ENCODE measurements around the gene AMFR. TPM values are rescaled to one million over a fixed set of nuclear protein-coding genes. Genes with fewer than 3 reads are reported as not detected.

The AMFR gene
- total and polyA plus RNA-seq, 2 of the 13 experiments (the other 11 are each of a cell fraction or from before 2014, with no cell fraction given), result 52.9 to 108 TPM

- TF ChIP-seq, protein P1, sequence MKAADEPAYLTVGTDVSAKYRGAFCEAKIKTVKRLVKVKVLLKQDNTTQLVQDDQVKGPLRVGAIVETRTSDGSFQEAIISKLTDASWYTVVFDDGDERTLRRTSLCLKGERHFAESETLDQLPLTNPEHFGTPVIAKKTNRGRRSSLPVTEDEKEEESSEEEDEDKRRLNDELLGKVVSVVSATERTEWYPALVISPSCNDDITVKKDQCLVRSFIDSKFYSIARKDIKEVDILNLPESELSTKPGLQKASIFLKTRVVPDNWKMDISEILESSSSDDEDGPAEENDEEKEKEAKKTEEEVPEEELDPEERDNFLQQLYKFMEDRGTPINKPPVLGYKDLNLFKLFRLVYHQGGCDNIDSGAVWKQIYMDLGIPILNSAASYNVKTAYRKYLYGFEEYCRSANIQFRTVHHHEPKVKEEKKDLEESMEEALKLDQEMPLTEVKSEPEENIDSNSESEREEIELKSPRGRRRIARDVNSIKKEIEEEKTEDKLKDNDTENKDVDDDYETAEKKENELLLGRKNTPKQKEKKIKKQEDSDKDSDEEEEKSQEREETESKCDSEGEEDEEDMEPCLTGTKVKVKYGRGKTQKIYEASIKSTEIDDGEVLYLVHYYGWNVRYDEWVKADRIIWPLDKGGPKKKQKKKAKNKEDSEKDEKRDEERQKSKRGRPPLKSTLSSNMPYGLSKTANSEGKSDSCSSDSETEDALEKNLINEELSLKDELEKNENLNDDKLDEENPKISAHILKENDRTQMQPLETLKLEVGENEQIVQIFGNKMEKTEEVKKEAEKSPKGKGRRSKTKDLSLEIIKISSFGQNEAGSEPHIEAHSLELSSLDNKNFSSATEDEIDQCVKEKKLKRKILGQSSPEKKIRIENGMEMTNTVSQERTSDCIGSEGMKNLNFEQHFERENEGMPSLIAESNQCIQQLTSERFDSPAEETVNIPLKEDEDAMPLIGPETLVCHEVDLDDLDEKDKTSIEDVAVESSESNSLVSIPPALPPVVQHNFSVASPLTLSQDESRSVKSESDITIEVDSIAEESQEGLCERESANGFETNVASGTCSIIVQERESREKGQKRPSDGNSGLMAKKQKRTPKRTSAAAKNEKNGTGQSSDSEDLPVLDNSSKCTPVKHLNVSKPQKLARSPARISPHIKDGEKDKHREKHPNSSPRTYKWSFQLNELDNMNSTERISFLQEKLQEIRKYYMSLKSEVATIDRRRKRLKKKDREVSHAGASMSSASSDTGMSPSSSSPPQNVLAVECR (CRISPR knock-in tag; IDR thresholded peaks at IDR 0.05; ENCODE audit: borderline replicate concordance), result peak; percentile 42
- TF ChIP-seq EHMT2 (IDR thresholded peaks at IDR 0.05; ENCODE audit: borderline replicate concordance, low read depth, low read length), result no peak
- no peak for TF ChIP-seq RELA (CRISPR knock-in tag; IDR thresholded peaks at IDR 0.05)
- TF ChIP-seq ZNF781 (CRISPR knock-in tag; IDR thresholded peaks at IDR 0.05; ENCODE audit: borderline replicate concordance, not compliant biosample characterization), result no peak
- TF ChIP-seq THAP7 (CRISPR knock-in tag; IDR thresholded peaks at IDR 0.05), result no peak
- no peak for TF ChIP-seq KDM1A (CRISPR knock-in tag; IDR thresholded peaks at IDR 0.05)
- TF ChIP-seq, protein P2, sequence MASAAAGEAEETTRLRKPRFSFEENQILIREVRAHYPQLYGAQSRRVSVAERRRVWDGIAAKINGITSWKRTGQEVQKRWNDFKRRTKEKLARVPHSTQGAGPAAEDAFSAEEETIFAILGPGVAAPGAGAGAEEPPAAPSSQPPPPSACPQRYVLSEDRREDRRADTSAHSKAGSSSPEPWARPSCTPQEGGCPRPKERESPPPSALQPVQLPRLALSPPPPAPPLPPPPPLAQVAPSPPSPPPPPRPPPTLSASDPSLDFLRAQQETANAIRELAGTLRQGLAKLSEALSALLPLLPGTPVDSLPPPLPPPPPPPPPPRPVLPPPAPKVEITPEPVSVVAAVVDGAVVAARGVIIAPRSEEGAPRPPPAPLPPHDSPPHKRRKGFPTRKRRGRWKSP (CRISPR knock-in tag; IDR thresholded peaks at IDR 0.05), result no peak
- TF ChIP-seq ZNF674 (CRISPR knock-in tag; IDR thresholded peaks at IDR 0.05; ENCODE audit: low read depth), result 0 out of 2 replicates have a peak, but pooled peaks have one; percentile 45
- peak; percentile 15; the same call in 1 of the 2 replicates for TF ChIP-seq ZSCAN25 (CRISPR knock-in tag; IDR thresholded peaks at IDR 0.05)
- TF ChIP-seq, protein P3, sequence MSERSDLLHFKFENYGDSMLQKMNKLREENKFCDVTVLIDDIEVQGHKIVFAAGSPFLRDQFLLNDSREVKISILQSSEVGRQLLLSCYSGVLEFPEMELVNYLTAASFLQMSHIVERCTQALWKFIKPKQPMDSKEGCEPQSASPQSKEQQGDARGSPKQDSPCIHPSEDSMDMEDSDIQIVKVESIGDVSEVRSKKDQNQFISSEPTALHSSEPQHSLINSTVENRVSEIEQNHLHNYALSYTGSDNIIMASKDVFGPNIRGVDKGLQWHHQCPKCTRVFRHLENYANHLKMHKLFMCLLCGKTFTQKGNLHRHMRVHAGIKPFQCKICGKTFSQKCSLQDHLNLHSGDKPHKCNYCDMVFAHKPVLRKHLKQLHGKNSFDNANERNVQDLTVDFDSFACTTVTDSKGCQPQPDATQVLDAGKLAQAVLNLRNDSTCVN (CRISPR knock-in tag; IDR thresholded peaks at IDR 0.05; ENCODE audit: borderline replicate concordance), result no peak
- no peak for TF ChIP-seq NCOA2 (CRISPR knock-in tag; IDR thresholded peaks at IDR 0.05)
- TF ChIP-seq HDAC2 (CRISPR knock-in tag; IDR thresholded peaks at IDR 0.05), result no peak
- no peak for TF ChIP-seq SP2 (CRISPR knock-in tag; IDR thresholded peaks at IDR 0.05)
- TF ChIP-seq NONO (IDR thresholded peaks at IDR 0.05), result no peak
- TF ChIP-seq NONO (CRISPR knock-in tag; conservative IDR thresholded peaks at IDR 0.05), result peak; percentile 11; the same call in 1 of the 2 replicates
- peak; percentile 97 for TF ChIP-seq ZFY (CRISPR knock-in tag; IDR thresholded peaks at IDR 0.05)
- no peak for TF ChIP-seq ZNF256 (CRISPR knock-in tag; conservative IDR thresholded peaks at IDR 0.05)
- TF ChIP-seq ZNF891 (CRISPR knock-in tag; IDR thresholded peaks at IDR 0.05), result no peak
- no peak for TF ChIP-seq SOX5 (CRISPR knock-in tag; IDR thresholded peaks at IDR 0.05; ENCODE audit: borderline replicate concordance)
- 0 out of 2 replicates have a peak, but pooled peaks have one; percentile 62 for TF ChIP-seq FOXM1 (CRISPR knock-in tag; IDR thresholded peaks at IDR 0.05)
- no peak for TF ChIP-seq ZNF430 (CRISPR knock-in tag; IDR thresholded peaks at IDR 0.05)
- TF ChIP-seq ZNF629 (CRISPR knock-in tag; conservative IDR thresholded peaks at IDR 0.05), result no peak
- peak; percentile 65; the same call in 1 of the 2 replicates for TF ChIP-seq ZBTB7A (CRISPR knock-in tag; IDR thresholded peaks at IDR 0.05)
These were observed 430 bp downstream of the AMFR start (continued) for GRCh38 chr16:56424791-56425438.
